C1 segment of cervical spinal cord (tissue), 14 donors: ENCODE measurements around the gene DUSP11.
"Not testable (repeated sequence)": the region's sequence is repeated elsewhere in the genome, so short reads cannot be mapped to it uniquely, and the experiment has no call there.

Experiments
- DNase-seq, 14 donors: peaks; one replicate each; lab custom pipeline; 2025; lab: John Stamatoyannopoulos, UW

Gene DUSP11

DNA sequence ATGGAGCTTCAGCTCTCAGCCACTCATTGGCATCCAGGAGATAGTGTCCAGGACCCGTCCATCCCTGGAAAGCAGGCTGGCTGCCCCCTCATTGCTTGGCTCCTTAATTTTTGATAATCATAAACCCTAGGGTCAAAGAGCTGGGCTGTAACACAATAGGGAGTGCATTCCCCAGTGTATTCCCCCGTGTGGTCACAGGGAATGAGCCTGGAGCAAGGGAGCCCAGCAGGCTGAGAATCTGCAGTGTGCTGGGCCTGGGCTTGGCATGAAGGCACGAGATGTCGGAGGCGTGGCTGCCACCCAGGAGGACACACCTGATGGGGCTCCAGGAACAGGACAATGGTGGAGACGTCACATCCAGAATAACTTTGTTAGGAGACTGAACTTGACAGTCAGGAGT, 61.5 kb downstream of the DUSP11 start:
- no peak for DNase-seq

GRCh38 chr2:73717695-73718094, 62.2 kb downstream of the DUSP11 start:
- not testable (repeated sequence) for DNase-seq

DNA sequence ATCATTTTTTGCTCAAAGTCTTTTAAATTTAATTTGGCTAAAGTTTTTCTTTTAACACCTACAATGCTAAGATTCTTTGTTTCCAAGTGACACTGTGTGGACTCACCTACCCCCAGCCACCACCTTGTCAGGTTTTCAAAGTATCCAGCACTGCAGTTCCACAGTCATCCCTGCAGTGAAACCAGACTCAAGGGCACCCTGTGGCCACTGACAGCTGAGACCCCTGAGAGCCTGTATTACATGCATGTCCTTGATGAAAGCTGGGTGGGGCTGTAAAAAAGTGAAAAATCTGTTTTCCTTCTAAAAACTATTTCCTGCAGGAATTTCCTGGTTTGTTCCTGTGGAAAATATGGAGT, 62.7 kb downstream of the DUSP11 start:
- DNase-seq: no peak

DNA sequence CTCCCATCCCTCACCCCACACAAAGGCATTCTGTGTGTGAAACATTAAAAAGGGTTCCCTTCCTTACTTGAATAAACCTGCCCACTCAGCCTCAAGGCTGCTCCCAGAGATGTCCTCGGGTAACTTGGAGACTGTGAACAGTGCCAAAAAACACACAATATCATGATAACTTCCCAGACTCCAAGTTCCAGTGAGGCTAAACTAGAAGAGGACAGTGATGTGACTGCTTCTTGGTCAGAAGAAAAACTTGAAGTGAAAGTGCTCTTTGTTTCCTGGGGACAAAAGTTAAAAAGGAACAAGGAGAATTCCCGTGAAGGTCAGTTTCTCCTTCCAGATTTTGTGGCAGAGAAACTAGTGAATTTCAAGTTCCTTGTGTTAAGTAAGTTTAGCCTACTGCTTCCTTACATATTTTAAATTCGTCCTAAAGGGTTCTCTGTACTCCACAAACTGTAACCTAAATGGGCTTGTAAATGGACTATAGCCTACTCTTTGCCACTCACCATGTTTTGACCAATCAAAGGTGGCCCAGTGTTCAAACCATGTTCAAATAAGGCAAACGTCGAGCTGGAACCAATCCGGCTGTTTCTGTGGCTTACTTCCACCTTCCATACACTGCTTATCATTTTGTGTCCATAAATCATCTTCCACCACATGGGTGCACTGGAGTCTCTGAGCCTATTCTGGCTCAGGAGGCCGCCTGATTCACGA, 63.2 kb downstream of the DUSP11 start:
- no peak for DNase-seq

DNA sequence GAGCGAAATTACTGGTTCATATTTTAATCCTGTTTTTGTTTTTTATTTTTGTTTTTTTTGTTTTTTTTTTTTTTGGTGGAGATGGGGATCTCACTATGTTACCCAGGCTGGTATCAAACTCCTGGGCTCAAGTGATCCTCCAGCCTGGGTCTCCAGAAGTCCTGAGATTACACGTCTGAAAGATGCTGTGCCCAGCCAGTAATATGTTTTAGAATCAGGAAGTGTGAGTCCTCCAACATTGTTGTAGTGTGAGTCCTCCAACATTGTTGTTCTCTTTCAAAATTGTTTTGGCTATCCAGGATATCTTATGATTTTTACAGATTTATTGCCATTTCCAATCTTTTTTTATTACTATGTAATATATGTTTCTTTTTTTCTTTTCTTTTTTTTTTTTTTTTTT, 65.8 kb downstream of the DUSP11 start:
- no peak for DNase-seq
